ENCODE measurements around the gene AKIRIN2.
A peak's percentile ranks its signal among the peaks of the same experiment; 100 is the strongest.

The AKIRIN2 gene

GRCh38 chr6:87743454-87743853, 41.4 kb upstream of the AKIRIN2 start:
- Histone ChIP-seq H3K4me3 (ENCODE audit: low read length, poor library complexity, severe bottlenecking) (no peak overlapping the region), H3F3A (ENCODE audit: low read depth) (no peaks in the 10 kb centered on the region), H3K4me1 (ENCODE audit: insufficient read depth, low read length, poor library complexity, severe bottlenecking) (no peaks in the 10 kb centered on the region), H3K4me2 (ENCODE audit: low read depth, low read length, poor library complexity, severe bottlenecking) (no peak overlapping the region), H3K9ac (ENCODE audit: low read depth, low read length, poor library complexity, severe bottlenecking) (no peak overlapping the region), H2AFZ (ENCODE audit: low read length) (0 out of 2 replicates have a peak overlapping the region, but pooled peaks have one; percentile 57), H3K27me3 (ENCODE audit: insufficient read depth, low read length, poor library complexity, severe bottlenecking) (no peaks in the 10 kb centered on the region), H4K20me1 (ENCODE audit: insufficient read depth, low read length, poor library complexity, severe bottlenecking) (no peaks in the 10 kb centered on the region), H3K36me3 (ENCODE audit: insufficient read depth, low read length) (no peaks in the 10 kb centered on the region), H3K79me2 (ENCODE audit: insufficient read depth, low read length) (no peaks in the 10 kb centered on the region), H3K9me2 (replicated peaks; ENCODE audit: low read depth, low read length) (no peaks in the 10 kb centered on the region), H3K9me3 (ENCODE audit: insufficient read depth, low read depth, low read length) (no peaks in the 10 kb centered on the region)
- TF ChIP-seq EZH2phosphoT487 (IDR thresholded peaks at IDR 0.05; ENCODE audit: borderline replicate concordance) (no peak), CTCF (conservative IDR thresholded peaks at IDR 0.05; ENCODE audit: low read length) (no peak)

GRCh38 chr6:87742106-87742505, 40.1 kb upstream of the AKIRIN2 start:
- H2AFZ ChIP-seq (ENCODE audit: low read length), result peak overlapping the region; percentile 67
- no peaks in the 10 kb centered on the region for H3K9me2 ChIP-seq (replicated peaks; ENCODE audit: low read depth, low read length)
- TF ChIP-seq EZH2phosphoT487 (IDR thresholded peaks at IDR 0.05; ENCODE audit: borderline replicate concordance), result no peak
- no peak for TF ChIP-seq CTCF (conservative IDR thresholded peaks at IDR 0.05; ENCODE audit: low read length)
- H3K9ac ChIP-seq (ENCODE audit: low read depth, low read length, poor library complexity, severe bottlenecking), result no peak overlapping the region
- H3K4me3 ChIP-seq (ENCODE audit: low read length, poor library complexity, severe bottlenecking), result no peak overlapping the region
- no peaks in the 10 kb centered on the region for H3K27me3 ChIP-seq (ENCODE audit: insufficient read depth, low read length, poor library complexity, severe bottlenecking)
- H4K20me1 ChIP-seq (ENCODE audit: insufficient read depth, low read length, poor library complexity, severe bottlenecking), result no peaks in the 10 kb centered on the region
- no peaks in the 10 kb centered on the region for H3K4me1 ChIP-seq (ENCODE audit: insufficient read depth, low read length, poor library complexity, severe bottlenecking)
- no peak overlapping the region for H3K4me2 ChIP-seq (ENCODE audit: low read depth, low read length, poor library complexity, severe bottlenecking)
- no peaks in the 10 kb centered on the region for H3K79me2 ChIP-seq (ENCODE audit: insufficient read depth, low read length)
- H3F3A ChIP-seq (ENCODE audit: low read depth), result no peaks in the 10 kb centered on the region
- no peaks in the 10 kb centered on the region for H3K36me3 ChIP-seq (ENCODE audit: insufficient read depth, low read length)
- no peaks in the 10 kb centered on the region for H3K9me3 ChIP-seq (ENCODE audit: insufficient read depth, low read depth, low read length)

GRCh38 chr6:87741001-87741650, 39.1 kb upstream of the AKIRIN2 start:
- H3K9me3 ChIP-seq (ENCODE audit: insufficient read depth, low read depth, low read length), result no peaks in the 10 kb centered on the region
- no peaks in the 10 kb centered on the region for H3F3A ChIP-seq (ENCODE audit: low read depth)
- no peak overlapping the region for H3K9ac ChIP-seq (ENCODE audit: low read depth, low read length, poor library complexity, severe bottlenecking)
- H2AFZ ChIP-seq (ENCODE audit: low read length), result no peak overlapping the region
- H3K4me3 ChIP-seq (ENCODE audit: low read length, poor library complexity, severe bottlenecking), result no peak overlapping the region
- TF ChIP-seq CTCF (conservative IDR thresholded peaks at IDR 0.05; ENCODE audit: low read length) (no peak), EZH2phosphoT487 (IDR thresholded peaks at IDR 0.05; ENCODE audit: borderline replicate concordance) (no peak)
- no peaks in the 10 kb centered on the region for H3K9me2 ChIP-seq (replicated peaks; ENCODE audit: low read depth, low read length)
- no peaks in the 10 kb centered on the region for H3K36me3 ChIP-seq (ENCODE audit: insufficient read depth, low read length)
- no peaks in the 10 kb centered on the region for H3K4me1 ChIP-seq (ENCODE audit: insufficient read depth, low read length, poor library complexity, severe bottlenecking)
- H3K79me2 ChIP-seq (ENCODE audit: insufficient read depth, low read length), result no peaks in the 10 kb centered on the region
- H3K4me2 ChIP-seq (ENCODE audit: low read depth, low read length, poor library complexity, severe bottlenecking), result no peak overlapping the region
- H3K27me3 ChIP-seq (ENCODE audit: insufficient read depth, low read length, poor library complexity, severe bottlenecking), result no peaks in the 10 kb centered on the region
- no peaks in the 10 kb centered on the region for H4K20me1 ChIP-seq (ENCODE audit: insufficient read depth, low read length, poor library complexity, severe bottlenecking)

All from Loucy (cell line).